GM19238 (cell line): ENCODE results near the gene RRM1.
"Not testable (repeated sequence)": the region's sequence is repeated elsewhere in the genome, so short reads cannot be mapped to it uniquely, and the experiment has no call there.

Experiments
- DNase-seq: peaks from one replicate; pipeline ENCODE4 v3.0.0; 2011; ENCODE audit warnings: low spot score; ENCODE audit not compliant: insufficient read length

Gene RRM1

DNA sequence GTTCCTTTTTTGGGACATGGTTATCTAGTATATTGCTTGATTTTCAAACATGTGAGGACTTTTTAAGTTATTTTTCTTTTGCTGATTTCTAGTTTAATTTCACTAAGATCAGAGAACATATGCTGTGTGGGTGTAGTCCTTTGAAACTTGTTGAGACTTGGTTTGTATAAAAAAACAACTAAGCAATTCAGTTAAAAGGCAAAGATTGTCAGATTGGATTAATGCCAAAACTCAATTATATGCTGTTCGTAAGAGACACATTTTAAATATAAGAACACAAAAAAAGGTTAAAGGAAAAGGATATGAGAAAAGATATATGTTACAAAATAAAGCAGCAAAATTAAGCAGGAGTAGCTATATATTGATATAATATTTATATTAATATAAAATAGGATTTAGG lies 17.8 kb upstream of the RRM1 start:
- DNase-seq: no peak

DNA sequence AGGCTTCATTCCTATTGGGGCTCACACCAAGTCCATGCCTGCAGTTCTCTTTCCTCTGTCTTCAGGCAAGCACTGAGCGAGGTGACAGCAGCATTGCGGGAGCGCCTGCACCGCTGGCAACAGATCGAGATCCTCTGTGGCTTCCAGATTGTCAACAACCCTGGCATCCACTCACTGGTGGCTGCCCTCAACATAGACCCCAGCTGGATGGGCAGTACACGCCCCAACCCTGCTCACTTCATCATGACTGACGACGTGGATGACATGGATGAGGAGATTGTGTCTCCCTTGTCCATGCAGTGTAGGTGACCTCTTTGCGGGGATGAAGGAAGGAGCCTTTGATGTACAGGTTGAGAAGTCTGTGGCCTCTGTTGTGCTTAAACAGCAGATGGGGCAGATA lies 11.4 kb upstream of the RRM1 start:
- no peak for DNase-seq

DNA sequence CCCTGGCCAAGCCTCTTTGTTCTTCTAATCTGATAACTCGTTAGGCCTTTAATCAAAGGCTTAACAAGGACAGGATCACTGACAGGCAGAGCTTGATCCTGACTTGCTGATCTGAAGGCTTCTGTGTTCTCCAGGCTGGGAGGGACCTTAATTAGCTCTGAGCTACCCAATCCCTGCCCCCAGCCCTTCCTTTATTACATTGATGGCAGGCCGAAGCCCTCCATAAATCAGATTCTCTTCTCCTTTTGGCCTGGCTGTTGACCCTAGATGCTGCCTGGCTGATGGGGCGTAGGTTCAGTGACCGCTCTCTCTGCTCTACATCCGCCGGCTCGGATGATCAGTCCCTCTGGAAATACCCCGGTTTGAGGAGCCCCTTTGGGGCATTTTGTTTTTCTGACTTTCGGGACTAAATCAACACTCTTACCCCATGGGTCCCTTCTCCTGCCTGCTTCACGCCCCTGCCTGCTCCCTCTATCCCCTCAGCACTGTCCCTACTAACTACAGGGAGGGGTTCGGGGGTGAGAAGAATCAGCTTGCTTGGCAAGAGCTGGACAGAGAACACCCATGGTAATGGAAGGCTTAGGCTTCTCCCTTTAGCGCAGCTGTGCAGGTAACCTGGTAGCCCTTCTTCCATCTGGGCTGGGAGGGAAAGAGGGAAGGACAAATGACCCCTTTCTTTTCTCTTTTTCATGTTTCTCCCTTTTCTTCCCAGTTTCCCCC lies 10.0 kb upstream of the RRM1 start:
- DNase-seq: no peak

- DNase-seq: no peak
These were observed 9.0 kb upstream of the RRM1 start for GRCh38 chr11:4085575-4085974.

- no peak for DNase-seq
These were observed 7.8 kb upstream of the RRM1 start for GRCh38 chr11:4086575-4087353.

- no peak for DNase-seq
These were observed 7.0 kb upstream of the RRM1 start for GRCh38 chr11:4087551-4087950.

- no peak for DNase-seq
These were observed 4.3 kb upstream of the RRM1 start for GRCh38 chr11:4090258-4090657.

DNA sequence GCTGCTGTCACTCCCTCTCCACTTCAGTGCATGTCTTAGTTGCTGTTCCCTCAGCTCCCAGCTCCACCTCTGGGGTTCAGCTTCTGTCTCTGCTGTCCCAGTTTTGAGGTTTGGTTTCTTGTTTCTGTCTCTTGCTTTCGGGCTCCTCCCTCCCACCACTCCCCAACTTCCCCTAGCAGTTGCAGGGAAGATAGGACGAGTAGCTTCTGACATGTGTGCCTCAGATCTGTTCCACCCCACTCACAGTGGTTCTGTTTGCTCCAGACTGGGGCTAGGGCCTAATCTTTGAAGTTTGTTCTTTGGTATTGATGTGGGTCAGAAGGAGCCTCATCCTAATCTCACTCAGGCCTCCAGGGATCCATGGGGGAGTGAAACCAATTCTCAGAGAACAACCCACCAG lies 2.6 kb upstream of the RRM1 start:
- DNase-seq: no peak

GRCh38 chr11:4093519-4094347 lies 866 bp upstream of the RRM1 start:
- no peak for DNase-seq

GRCh38 chr11:4095509-4096230 lies 1.1 kb downstream of the RRM1 start:
- no peak for DNase-seq

DNA sequence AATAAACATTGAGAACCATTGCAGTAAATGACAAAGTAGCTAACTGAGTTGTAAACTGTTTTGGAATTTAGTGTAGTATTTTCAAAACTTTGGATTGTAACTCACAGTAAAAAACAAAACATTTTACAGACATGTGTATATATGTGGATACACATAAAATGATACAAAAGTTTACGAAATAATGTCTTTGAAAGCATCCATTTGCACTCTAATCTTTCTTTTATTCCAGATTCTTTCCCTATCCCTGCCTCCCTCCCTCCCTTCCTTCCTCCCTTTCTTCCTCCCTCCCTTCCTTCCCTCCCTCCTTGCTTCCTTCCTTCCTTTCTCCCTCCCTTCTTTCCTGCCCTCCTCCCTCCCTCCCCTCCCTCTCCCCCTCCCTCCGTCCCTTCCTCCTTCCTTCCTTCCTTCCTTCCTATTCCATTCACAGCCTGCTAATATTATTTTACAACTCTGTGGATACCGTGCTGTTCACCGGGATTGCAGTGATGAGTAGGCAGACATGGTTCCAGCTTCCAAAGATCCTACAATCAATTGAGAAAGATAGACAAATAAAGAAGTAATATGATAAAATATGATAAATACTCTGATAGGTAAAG lies 3.5 kb downstream of the RRM1 start:
- DNase-seq: no peak

DNA sequence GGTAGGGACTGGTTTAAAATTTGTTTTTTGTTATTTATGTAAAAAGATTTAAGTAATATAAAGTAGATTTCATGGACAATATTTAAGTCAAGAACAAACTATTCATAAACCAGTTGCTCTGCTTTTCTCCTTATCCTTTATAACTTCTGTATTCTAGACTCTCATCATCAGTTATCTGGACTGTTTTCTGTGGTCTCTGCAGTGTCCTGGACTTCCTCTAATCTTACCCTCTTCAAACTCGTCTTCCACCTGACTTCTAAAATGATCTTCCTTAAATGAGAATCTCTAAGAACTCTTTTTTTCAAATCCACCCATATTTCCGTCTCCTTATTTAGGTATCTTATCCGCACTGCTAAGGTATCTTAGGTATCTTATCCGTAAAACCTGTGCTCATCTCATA lies 8.1 kb downstream of the RRM1 start:
- DNase-seq: no peak

- DNase-seq: no peak
These were observed 8.7 kb downstream of the RRM1 start for GRCh38 chr11:4103269-4103668.

DNA sequence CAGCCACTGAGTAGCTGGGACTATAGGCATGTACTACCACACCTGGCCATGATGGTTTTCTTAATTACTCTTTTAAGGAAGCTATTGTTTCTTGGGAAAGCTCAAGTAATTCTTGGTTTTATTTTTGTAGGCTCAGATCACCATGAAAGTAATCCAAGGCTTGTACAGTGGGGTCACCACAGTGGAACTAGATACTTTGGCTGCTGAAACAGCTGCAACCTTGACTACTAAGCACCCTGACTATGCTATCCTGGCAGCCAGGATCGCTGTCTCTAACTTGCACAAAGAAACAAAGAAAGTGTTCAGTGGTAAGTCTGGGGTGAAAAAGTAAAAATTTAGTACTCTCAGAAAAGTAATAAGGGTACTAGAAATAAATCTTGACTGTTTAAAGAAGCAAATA lies 11.3 kb downstream of the RRM1 start:
- DNase-seq: no peak

DNA sequence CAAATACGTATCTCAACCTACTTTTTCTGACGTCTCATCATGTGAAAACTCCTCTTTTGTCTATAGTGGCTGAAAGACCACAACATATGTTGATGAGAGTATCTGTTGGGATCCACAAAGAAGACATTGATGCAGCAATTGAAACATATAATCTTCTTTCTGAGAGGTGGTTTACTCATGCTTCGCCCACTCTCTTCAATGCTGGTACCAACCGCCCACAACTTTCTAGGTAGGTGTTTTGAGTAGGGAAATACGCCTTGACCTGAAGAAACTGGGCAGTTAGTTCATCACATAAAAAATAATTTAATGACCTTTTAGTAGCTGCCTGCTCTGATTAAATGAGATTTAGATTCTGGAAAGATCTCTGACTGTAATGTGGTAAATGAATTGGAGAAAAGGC lies 17.2 kb downstream of the RRM1 start:
- no peak for DNase-seq

DNA sequence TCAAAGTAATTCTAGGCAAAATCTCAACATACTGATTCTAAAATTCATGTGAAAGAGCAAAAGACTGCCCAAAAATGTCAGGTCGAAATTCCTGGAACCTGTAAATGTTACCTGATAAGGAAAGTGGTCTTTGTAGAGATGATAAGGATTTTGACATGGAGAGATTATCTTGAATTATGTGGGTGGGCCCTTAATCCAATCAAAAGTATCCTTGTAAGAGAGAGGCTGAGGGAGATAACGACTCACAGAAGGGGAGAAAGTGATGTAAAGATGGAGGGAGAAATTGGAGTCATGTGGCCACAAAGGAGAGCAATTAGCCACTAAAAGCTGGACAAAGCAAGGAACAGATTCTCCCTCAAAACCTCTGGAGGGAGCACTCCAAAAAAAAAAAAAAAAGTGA lies 20.5 kb downstream of the RRM1 start:
- DNase-seq: no peak

- DNase-seq: no peak
These were observed 23.5 kb downstream of the RRM1 start for GRCh38 chr11:4118107-4118506.

- DNase-seq: no peak
These were observed 28.6 kb downstream of the RRM1 start for GRCh38 chr11:4123218-4123617.

DNA sequence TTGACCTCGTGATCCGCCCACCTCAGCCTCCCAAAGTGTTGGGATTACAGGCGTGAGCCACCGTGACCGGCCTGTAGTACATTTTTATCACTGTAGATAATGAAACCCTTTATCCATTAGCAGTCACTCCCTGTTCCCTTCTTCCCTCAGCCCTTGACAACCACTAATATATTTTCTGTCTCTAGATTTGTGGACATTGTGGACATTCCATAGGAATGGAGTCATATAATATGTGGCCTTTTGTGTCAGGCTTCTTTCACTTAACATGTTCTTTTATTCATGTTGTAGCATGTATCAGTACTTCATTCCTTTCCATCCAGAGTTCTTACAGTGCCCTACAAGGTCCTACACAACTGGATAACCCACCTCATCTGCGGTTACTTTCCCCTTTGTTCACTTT lies 30.5 kb downstream of the RRM1 start:
- no peak for DNase-seq

DNA sequence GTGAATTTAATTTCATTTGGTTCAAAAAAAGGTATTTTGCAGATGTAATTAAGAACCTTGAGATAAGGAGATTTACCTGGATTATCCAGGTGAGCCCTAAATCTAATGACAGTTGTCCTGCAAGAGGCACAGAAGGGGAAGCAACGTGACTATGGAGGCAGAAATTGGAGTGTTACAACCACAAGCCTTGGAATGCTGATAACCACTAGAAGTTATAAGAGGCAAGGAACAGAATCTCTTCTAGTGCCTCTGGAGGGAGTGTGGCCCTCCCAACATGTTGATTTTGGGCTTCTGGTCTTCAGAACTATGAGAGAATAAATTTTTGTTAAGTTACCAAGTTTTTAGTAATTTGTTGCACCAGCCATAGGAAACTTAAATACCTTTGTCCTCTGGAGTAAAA lies 32.8 kb downstream of the RRM1 start:
- no peak for DNase-seq

DNA sequence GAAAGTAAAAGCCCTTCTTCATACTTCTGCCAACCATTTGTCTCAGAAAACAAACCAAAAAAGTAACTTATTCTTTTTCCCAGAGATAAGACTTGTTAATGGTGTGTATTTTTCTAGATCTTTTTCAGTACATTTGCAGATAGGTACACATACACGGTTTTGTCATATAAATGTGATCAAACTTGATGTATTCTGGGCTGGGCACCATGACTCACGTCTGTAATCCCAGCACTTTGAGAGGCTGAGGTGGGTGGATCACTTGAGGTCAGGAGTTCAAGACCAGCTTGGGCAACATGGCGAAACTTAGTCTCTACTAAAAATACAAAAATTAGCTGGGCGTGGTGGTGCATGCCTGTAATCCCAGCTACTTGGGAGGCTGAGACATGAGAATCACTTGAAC lies 35.6 kb downstream of the RRM1 start:
- not testable (repeated sequence) for DNase-seq
